ENCODE data around the gene L3MBTL4.
"Not testable (repeated sequence)": the region's sequence is repeated elsewhere in the genome, so short reads cannot be mapped to it uniquely, and the experiment has no call there.

L3MBTL4 gene

GRCh38 chr18:6406075-6406909 is 8.4 kb downstream of the L3MBTL4 start:
- DNase-seq = no peak

DNA sequence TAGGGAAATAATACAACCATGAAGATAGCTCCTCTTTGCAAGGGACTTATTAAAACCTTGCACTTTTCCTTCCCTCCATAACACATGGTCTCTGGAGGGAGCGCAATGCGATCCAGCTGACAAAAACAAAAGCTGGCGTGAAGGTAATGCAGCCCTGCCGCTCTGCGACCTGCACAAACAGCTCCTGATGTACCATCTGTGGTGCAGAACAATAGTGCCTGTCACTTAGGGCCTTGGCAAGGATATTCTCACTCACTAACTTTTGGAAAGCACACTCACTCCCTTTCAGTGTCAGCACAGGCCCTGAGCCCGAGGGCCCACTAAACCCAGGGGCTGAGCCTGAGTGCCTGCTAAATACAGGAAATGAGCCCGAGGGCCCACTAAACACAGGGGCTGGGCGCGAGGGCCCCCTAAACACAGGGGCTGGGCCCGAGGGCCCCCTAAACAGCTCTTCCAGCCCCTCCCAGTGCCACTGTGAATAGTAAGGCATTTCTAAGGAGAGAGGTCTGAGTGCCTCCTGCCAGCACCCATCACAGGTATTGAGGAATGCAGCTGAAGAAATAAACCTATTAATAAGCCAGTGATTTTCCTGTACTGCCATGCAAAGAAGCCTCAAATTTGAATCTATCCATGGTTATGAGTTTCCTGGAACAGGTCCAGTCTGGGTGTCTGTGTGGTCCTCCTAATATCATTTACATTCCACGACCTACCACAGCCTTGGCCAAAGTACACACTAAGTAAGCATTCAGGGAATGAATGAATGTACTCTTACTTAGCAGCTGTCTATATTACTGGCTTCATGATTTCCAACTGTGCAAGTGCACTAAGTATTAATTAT is 9.3 kb downstream of the L3MBTL4 start:
- no peak for DNase-seq

GRCh38 chr18:6404834-6405233 is 9.9 kb downstream of the L3MBTL4 start:
- DNase-seq = no peak

- DNase-seq = no peak
These were observed 13.0 kb downstream of the L3MBTL4 start for GRCh38 chr18:6401687-6402086.

DNA sequence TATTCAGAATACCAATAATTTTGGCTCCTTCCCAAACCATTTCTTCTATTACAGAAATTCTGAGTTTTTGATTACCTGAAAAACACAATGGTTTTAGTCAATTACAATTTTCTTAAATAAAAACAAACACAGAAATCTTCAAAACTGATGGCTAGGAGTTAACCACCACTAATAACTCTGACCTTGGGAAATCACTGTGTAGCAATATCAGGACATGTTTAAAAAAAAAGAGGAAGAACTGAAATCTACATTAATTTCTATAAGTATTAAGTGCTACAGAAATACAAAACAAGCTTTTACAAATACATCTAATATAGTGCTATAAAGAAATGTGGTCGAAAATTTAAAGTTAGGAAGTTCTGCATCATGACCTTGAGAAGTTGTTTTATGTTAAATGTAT is 14.9 kb downstream of the L3MBTL4 start:
- DNase-seq = no peak

DNA sequence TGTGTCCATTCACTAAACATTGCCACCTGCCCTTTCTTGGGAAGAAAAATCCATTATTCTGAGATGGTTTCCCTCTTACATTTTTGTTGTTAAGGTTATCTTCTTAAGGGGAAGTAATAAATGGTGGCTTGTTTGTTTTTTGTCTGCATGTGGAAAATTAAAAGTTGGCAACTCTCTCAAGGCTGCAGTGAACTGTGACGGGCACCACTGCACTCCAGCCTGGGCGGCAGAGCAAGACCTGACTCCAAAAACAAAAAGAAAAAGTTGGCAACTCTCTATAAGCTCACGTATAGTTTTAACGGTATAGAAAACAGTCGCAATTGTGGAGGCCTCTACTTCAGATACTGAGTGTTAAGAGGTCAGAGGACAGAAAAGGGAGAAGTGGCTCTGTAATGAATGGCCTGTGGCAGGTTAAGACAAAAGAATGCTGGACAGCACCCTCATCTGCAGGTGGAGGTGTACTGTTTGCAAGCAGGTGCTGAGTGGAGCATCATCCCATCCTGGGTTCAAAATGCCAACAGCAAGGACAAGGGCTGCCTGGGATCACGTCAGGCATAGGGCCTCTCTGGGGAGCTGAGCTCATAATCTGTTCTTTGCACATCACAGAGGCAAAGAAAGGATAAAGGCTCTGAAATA is 16.7 kb downstream of the L3MBTL4 start:
- no peak for DNase-seq

- DNase-seq = no peak
These were observed 17.9 kb downstream of the L3MBTL4 start for GRCh38 chr18:6396847-6397246.

- no peak for DNase-seq
These were observed 18.4 kb downstream of the L3MBTL4 start for GRCh38 chr18:6396276-6396675.

DNA sequence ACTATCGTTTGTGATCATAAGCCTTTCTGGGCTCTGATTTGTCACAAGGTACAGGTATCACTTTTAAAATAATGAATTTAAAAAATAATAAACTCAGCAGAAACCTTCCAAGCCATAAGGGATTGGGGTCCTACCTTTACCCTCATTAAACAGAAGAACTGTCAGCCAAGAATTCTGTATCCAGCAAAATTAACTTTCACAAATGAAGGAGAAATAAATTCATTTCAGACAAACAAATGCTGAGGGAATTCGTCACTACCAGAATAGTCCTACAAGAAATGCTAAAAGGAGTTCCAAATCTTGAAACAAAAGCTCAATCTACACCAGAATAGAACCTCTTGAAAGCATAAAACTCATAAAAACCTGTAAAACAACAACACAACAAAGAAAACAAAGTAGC is 25.7 kb downstream of the L3MBTL4 start:
- no peak for DNase-seq

- DNase-seq = no peak
These were observed 31.7 kb downstream of the L3MBTL4 start for GRCh38 chr18:6382963-6383362.

GRCh38 chr18:6377473-6377872 is 37.2 kb downstream of the L3MBTL4 start:
- not testable (repeated sequence) for DNase-seq

DNA sequence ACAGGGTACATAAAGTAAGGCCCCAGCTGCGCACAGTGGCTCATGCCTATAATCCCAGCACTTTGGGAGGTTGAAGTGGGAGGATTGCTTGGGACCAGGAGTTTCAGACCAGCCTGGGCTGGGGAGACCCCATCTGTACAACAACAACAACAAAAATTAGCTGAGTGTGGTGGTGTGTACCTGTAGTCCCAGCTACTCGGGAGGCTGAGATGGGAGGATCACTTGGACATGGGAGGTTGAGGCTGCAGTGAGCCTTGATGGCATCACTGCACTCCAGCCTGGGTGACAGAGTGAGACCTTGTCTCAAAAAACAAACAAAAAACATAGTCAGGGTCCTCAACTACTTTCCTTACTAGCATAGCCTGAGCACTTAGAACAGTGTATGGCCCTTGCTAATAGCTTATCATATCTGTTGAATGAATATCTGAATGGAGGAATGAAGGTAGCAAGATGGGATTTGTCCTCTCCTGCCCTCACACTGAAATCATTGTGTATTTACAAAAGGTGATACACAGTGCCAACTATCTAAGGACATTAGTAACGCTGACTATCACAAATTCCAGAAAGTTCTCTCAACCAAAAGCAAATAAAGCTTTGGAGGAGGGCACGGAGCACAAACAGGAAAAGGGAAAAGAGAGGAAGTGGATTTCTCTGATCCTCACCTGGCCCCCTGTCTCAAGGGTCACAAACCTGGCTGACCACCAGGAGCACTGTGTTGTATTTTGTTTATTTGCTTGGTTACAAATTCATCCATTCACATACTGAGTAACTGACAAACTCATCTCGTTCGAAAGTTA is 38.1 kb downstream of the L3MBTL4 start:
- DNase-seq = no peak

GRCh38 chr18:6374935-6375529 is 39.7 kb downstream of the L3MBTL4 start:
- DNase-seq = no peak

- no peak for DNase-seq
These were observed 40.4 kb downstream of the L3MBTL4 start for GRCh38 chr18:6374340-6374739.

DNA sequence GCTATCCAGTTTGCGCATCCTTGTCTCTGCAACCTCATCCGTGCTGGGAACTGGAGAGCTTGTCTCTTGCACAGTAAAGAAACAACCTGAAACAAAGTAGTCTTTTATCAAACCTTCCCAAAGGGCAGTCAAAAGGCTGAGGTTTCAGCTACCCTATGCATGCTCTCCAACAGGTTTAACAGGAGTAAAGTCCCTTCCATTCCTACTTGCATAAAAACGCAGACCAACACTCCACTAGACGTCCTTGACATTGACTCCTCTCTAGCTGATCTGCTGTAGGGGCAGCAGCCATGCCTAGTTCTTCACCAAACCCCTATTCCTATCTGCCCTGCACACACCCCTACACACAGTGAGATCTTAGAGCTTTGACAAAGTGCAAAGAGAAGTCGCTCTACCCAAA is 41.5 kb downstream of the L3MBTL4 start:
- no peak for DNase-seq

DNA sequence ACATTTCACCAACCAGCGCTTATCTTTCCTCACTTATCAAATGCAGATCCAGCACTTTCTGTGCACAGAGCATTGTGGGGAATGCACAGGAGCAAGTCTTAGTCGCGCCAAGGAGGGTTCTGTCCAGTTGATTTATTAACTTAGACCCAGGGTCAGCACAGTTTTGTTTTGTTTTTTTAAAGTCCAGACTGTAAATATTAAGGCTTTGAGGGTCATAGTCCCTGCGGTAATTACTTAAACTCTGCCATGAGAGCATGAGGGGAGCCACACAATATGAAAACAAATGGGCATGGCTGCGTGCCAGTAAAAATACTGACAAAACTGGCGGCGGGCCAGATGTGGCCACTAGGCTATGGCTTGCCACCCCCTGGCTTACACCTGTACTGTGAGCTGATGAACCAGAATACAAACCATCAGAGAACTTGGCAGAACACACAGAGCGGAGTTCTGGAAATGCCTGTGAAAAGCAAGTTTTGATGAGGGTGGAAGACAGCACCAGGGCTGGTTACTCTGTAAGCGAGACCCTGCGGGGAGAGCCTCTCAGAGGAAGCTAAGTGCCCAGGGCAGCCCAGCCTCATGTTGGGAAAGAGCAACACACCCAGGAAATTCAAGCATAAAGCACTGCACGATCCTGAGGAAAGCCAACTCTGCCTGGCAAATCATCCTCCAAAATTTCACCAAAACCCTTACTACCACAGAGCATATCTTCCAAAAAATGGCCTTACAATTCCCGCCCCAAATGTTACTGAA is 43.6 kb downstream of the L3MBTL4 start:
- DNase-seq = no peak

- no peak for DNase-seq
These were observed 44.3 kb downstream of the L3MBTL4 start for GRCh38 chr18:6370410-6370809.

- DNase-seq = no peak
These were observed 46.7 kb downstream of the L3MBTL4 start for GRCh38 chr18:6368017-6368416.

- DNase-seq = no peak
These were observed 47.5 kb downstream of the L3MBTL4 start for GRCh38 chr18:6367208-6367607.

DNA sequence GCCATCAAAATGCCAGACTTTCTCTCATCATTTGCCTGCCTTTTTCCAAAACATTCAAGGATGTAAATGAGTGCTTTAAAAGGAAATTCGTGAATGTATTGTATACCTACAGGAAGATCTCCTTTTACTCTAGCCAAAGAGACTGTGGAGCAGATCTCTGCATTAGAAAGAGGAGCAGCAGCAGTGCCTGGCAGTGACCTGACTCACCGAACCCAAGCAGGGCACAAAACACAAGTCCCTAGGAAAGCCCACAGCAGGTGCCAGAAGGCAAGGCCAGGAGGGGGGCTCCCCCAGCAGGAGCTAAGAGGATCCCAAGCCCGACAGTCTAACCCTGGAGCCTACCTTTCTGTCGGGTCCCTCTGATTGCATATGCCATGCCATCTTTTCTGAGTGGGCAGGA is 47.9 kb downstream of the L3MBTL4 start:
- no peak for DNase-seq

GRCh38 chr18:6365385-6365784 is 49.3 kb downstream of the L3MBTL4 start:
- no peak for DNase-seq

GRCh38 chr18:6363216-6363615 is 51.5 kb downstream of the L3MBTL4 start:
- DNase-seq = no peak
